PFSK-1 (cell line): ENCODE data around the gene UBAP1L.

Source experiments
- FOXP2 ChIP-seq: optimal IDR thresholded peaks from 2 replicates; pipeline ENCODE3; 2011; ENCODE audit warnings: borderline replicate concordance, control low read depth, inconsistent platforms; ENCODE audit not compliant: insufficient read depth; ENCODE audit errors: extremely low read length, extremely low read depth
- POLR2AphosphoS5 ChIP-seq: IDR thresholded peaks from 2 replicates; pipeline ENCODE4 v1.6.1; 2012; ENCODE audit warnings: low read depth, mild to moderate bottlenecking, control low read depth, low read length, moderate library complexity
- SIN3A ChIP-seq: IDR thresholded peaks from 2 replicates; pipeline ENCODE4 v1.6.1; 2012; ENCODE audit warnings: mild to moderate bottlenecking, low read length, moderate library complexity, borderline replicate concordance; ENCODE audit not compliant: insufficient read depth
- TAF1 ChIP-seq: IDR thresholded peaks from 2 replicates; pipeline ENCODE4 v1.6.1; 2012; ENCODE audit warnings: low read length, control low read depth, borderline replicate concordance; ENCODE audit not compliant: insufficient read depth
- TF ChIP-seq, protein P1 (sequence below), 2 experiments: IDR thresholded peaks; 2 replicates each; pipeline versions ENCODE4 v1.6.1 to v1.8.0; 2011 to 2012; ENCODE audit warnings: low read depth in 2 of 2, low read length in 2 of 2, control low read depth in 1 of 2, inconsistent platforms in 1 of 2, mild to moderate bottlenecking in 1 of 2, moderate library complexity in 1 of 2; ENCODE audit not compliant: insufficient read depth in 1 of 2

Gene UBAP1L

DNA sequence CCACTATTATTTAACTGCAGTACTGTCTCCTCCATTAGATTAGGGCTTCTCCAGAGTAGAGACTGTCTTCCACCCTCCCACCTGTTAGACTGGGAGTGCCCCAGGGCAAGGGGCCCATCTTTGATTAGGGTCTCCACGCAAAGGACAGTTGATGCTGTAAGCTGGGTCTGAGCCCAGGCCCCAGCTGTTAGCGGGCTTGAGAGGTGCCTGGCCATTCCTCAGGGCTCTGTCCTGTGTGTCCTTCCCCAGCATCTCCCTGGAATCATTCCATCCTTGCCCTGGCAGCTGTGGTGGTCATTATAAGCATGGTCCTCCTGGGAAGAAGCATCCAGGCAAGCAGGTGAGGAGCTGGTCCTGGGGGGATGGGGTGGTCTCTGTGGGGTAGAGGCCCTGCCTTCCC lies 63.7 kb downstream of the UBAP1L start:
- TF ChIP-seq FOXP2 (no peak), TAF1 (no peak), SIN3A (no peak), POLR2AphosphoS5 (no peak)
- TF ChIP-seq, protein P1, sequence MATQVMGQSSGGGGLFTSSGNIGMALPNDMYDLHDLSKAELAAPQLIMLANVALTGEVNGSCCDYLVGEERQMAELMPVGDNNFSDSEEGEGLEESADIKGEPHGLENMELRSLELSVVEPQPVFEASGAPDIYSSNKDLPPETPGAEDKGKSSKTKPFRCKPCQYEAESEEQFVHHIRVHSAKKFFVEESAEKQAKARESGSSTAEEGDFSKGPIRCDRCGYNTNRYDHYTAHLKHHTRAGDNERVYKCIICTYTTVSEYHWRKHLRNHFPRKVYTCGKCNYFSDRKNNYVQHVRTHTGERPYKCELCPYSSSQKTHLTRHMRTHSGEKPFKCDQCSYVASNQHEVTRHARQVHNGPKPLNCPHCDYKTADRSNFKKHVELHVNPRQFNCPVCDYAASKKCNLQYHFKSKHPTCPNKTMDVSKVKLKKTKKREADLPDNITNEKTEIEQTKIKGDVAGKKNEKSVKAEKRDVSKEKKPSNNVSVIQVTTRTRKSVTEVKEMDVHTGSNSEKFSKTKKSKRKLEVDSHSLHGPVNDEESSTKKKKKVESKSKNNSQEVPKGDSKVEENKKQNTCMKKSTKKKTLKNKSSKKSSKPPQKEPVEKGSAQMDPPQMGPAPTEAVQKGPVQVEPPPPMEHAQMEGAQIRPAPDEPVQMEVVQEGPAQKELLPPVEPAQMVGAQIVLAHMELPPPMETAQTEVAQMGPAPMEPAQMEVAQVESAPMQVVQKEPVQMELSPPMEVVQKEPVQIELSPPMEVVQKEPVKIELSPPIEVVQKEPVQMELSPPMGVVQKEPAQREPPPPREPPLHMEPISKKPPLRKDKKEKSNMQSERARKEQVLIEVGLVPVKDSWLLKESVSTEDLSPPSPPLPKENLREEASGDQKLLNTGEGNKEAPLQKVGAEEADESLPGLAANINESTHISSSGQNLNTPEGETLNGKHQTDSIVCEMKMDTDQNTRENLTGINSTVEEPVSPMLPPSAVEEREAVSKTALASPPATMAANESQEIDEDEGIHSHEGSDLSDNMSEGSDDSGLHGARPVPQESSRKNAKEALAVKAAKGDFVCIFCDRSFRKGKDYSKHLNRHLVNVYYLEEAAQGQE (IDR thresholded peaks at IDR 0.05; ENCODE audit: insufficient read depth in 1 of 2, low read depth in 2 of 2, low read length in 2 of 2), result no peak

DNA sequence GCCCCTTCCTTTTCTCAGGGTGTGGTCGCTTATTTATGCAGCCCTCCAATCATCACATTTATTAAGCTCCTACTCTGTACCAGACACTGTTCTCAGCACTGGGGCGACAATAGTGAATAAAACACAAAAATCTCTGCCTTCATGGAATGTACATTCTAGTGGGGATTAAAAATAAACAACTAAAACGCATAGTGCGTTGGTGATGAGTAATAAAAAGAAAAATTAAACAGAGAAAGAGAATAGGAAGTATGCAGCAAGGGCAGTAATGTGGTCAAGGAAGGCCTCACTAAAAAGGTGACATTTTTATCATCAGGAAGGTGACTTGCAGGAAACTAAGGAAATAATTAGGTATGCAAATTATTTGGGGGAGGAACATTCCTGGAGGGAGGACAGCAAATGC lies 64.7 kb downstream of the UBAP1L start:
- TF ChIP-seq, protein P1 (IDR thresholded peaks at IDR 0.05; ENCODE audit: insufficient read depth in 1 of 2, low read depth in 2 of 2, low read length in 2 of 2), result no peak
- TF ChIP-seq TAF1 (no peak), FOXP2 (no peak), POLR2AphosphoS5 (no peak), SIN3A (no peak)

DNA sequence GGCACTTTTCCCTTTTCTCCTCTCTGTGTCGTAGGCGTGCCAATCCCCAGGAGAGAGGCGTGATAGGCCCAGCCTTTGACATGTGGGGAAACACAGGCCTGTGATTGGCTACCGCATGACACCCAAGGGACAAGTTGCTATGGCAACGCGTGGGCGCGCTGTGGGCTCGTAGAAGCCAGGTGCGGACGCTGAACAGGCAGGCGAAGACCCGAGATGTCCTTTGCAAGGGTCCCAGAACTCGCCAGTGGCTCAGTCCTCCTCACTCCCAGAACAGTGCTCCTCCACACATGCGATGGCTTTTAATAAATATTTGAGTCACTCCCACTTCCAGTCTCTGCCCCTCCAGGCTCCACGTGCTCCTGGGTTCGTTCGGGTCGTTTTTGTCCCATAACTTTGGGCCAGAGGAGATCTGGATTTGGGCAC lies 65.6 kb downstream of the UBAP1L start:
- TF ChIP-seq, protein P1 (IDR thresholded peaks at IDR 0.05; ENCODE audit: insufficient read depth in 1 of 2, low read depth in 2 of 2, low read length in 2 of 2), result no peak
- TF ChIP-seq FOXP2 (no peak), SIN3A (no peak)

DNA sequence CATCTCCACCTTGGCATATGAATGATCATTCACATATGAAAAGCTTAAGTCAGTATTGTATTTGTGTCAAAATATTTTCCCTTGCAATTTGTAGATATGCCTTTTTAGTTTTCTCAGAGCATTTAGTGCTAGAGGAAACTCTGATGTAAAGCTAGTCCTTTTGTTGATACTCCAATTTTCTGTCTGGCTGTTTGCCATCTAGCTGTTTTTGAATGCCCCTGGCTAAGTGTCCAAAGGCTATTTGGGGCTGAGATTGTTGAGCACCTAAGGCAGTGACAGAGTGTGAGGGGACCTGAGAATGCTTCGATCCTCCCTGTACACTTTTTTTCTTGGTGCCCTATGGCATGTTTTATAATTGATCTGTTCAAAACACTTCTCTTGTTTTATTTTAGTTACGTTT lies 66.8 kb downstream of the UBAP1L start:
- TF ChIP-seq SIN3A (no peak), FOXP2 (no peak), TAF1 (no peak), POLR2AphosphoS5 (no peak)
- TF ChIP-seq, protein P1 (IDR thresholded peaks at IDR 0.05; ENCODE audit: insufficient read depth in 1 of 2, low read depth in 2 of 2, low read length in 2 of 2), result no peak
